AG04450 (cell line): ENCODE results near the gene CCNQ. TPM values are rescaled to one million over a fixed set of nuclear protein-coding genes. Genes with fewer than 3 reads are reported as not detected.

Experiments
- CTCF ChIA-PET: fragments of 300-600, 350-600 bp; formaldehyde crosslinking; extraction: SDS; loops from one replicate; lab custom pipeline; 2022; ENCODE audit warnings: antibody characterized with exemption, inconsistent platforms; lab: Charles Lee
- POLR2A ChIA-PET: fragments of 350-600 bp; formaldehyde crosslinking; extraction: SDS; loops from one replicate; lab custom pipeline; 2021; ENCODE audit warnings: antibody characterized with exemption, inconsistent platforms; lab: Yijun Ruan, JAX
- DNase-seq: peaks from one replicate; pipeline ENCODE4 v3.0.0-alpha.2; 2011; ENCODE audit warnings: low read depth, low spot score
- H3K27ac ChIP-seq: one replicate; pipeline ENCODE4 v1.5.1; 2012; ENCODE audit warnings: low read depth, low read length, control low read depth
- H3K27me3 ChIP-seq: one replicate; pipeline ENCODE4 v1.6.0; 2012; ENCODE audit warnings: low read length; ENCODE audit not compliant: control insufficient read depth, insufficient read depth
- H3K4me3 ChIP-seq: 2 replicates; pipeline ENCODE4 v1.5.1; 2011; ENCODE audit warnings: mild to moderate bottlenecking, low read depth, low read length, control low read depth
- H3K9me3 ChIP-seq: 2 replicates; pipeline ENCODE4 v1.5.1; 2012; ENCODE audit warnings: low read length; ENCODE audit not compliant: control insufficient read depth, insufficient read depth
- CTCF ChIP-seq: IDR thresholded peaks from 2 replicates; pipeline ENCODE4 v1.5.1; 2011; ENCODE audit warnings: low read depth, low read length, control low read depth, inconsistent platforms
- polyA plus RNA-seq: library from polyadenylated mRNA; depleted of rRNA; stranded (reverse); fragments of >200 nt; gene quantifications from 2 replicates; pipeline ENCODE4 v1.2.3, GENCODE V29; 2011

CCNQ gene
- polyA plus RNA-seq, 1 experiment, result 23.6 TPM

DNA sequence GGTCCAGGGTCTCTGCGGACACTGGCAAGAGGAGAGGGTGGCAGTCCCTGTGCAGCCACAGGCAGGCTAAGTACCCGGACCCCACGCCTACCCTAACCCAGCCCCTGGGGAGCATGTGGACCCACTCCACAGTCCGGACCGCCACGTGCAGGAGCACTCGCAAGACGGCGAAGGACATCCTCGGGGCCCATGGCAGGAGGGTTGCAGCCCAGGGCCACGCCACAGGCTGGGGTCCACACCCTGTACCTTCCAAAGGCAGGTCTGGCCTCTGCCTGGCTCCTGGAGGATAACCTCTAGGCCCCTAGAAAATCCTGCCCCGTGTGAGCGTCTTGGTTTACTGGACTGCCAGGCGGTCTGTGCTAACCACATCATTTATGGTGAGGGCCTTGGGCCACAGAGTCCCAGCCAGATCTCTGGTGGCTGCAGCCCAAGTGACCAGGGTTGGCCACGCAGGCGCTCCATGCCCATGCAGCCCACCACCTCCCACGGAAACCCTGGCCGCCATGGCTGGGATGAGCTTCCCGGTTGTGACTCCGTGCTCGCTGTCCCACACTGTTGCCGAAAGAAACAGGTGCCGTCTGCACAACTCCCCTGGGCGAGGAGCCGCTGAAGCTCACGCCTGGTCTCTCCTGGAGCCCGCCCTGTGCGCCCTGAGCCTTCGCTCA, 10.0 kb downstream of the CCNQ start:
- no peak overlapping the region for H3K27ac ChIP-seq
- H3K9me3 ChIP-seq, result no peaks in the 10 kb centered on the region
- TF ChIP-seq CTCF, result no peak
- H3K4me3 ChIP-seq, result no peak overlapping the region
- ChIA-PET POLR2A (no interaction called here), CTCF (no interaction called here)
- no peak for DNase-seq
- no peaks in the 10 kb centered on the region for H3K27me3 ChIP-seq

- CTCF ChIA-PET, result no interaction called here
- POLR2A ChIA-PET, result no interaction called here
- no peak for DNase-seq
- H3K27ac ChIP-seq, result no peak overlapping the region
- no peak overlapping the region for H3K4me3 ChIP-seq
- TF ChIP-seq CTCF, result no peak
- no peaks in the 10 kb centered on the region for H3K27me3 ChIP-seq
- no peaks in the 10 kb centered on the region for H3K9me3 ChIP-seq
Observed at GRCh38 chrX:153588021-153588781, 10.7 kb downstream of the CCNQ start.

GRCh38 chrX:153587342-153587741, 11.6 kb downstream of the CCNQ start:
- no peak for DNase-seq
- H3K27ac ChIP-seq, result no peak overlapping the region
- H3K4me3 ChIP-seq, result no peak overlapping the region
- no peaks in the 10 kb centered on the region for H3K9me3 ChIP-seq
- POLR2A ChIA-PET, result no interaction called here
- CTCF ChIA-PET, result no interaction called here
- TF ChIP-seq CTCF, result no peak
- no peaks in the 10 kb centered on the region for H3K27me3 ChIP-seq

- TF ChIP-seq CTCF, result no peak
Observed at GRCh38 chrX:153585827-153586226, 13.1 kb downstream of the CCNQ start.

GRCh38 chrX:153583433-153583832, 15.5 kb downstream of the CCNQ start:
- no peak for TF ChIP-seq CTCF
- no peaks in the 10 kb centered on the region for H3K9me3 ChIP-seq
- no peak overlapping the region for H3K4me3 ChIP-seq
- no peak overlapping the region for H3K27ac ChIP-seq
- ChIA-PET CTCF (no interaction called here), POLR2A (no interaction called here)
- DNase-seq, result no peak
- no peaks in the 10 kb centered on the region for H3K27me3 ChIP-seq

More at GRCh38 chrX:153585827-153586226, 13.1 kb downstream of the CCNQ start:
- DNase-seq, result no peak
- no peaks in the 10 kb centered on the region for H3K9me3 ChIP-seq
- CTCF ChIA-PET, result no interaction called here
- H3K27me3 ChIP-seq, result no peaks in the 10 kb centered on the region
- no peak overlapping the region for H3K4me3 ChIP-seq
- H3K27ac ChIP-seq, result no peak overlapping the region
- POLR2A ChIA-PET, result no interaction called here
